H7 (cell line): ENCODE measurements around the gene LYZL4. TPM values are rescaled to one million over a fixed set of nuclear protein-coding genes. Genes with fewer than 3 reads are reported as not detected.

Source experiments
- DNase-seq: peaks from one replicate; pipeline ENCODE4 v3.0.0; 2012
- H3K27me3 ChIP-seq: 2 replicates; pipeline ENCODE4 v1.6.0; 2011; ENCODE audit warnings: mild to moderate bottlenecking, low read length; ENCODE audit not compliant: control insufficient read depth, insufficient read depth
- H3K36me3 ChIP-seq: replicated peaks from 2 replicates; pipeline ENCODE4 v1.5.1; 2011; ENCODE audit warnings: low read length; ENCODE audit not compliant: control insufficient read depth, insufficient read depth
- H3K4me3 ChIP-seq: 2 replicates; pipeline ENCODE4 v1.5.1; 2011; ENCODE audit warnings: low read depth, mild to moderate bottlenecking, control low read depth, low read length, moderate library complexity; ENCODE audit not compliant: insufficient read depth
- total RNA-seq: library from RNA; depleted of rRNA; stranded (reverse); fragments of >200 nt; shearing (Covaris generic); gene quantifications from 2 replicates; pipeline ENCODE4 v1.2.3, GENCODE V29; 2014; rRNA removed

LYZL4 gene
- total RNA-seq, 1 experiment from 2014 or later: not detected

- H3K36me3 ChIP-seq: no peaks in the 10 kb centered on the region
- no peak overlapping the region for H3K4me3 ChIP-seq
- no peak for DNase-seq
- no peaks in the 10 kb centered on the region for H3K27me3 ChIP-seq
These were observed 38.6 kb downstream of the LYZL4 start for GRCh38 chr3:42371776-42372175.

- Histone ChIP-seq H3K27me3 (no peaks in the 10 kb centered on the region), H3K4me3 (no peak overlapping the region), H3K36me3 (no peaks in the 10 kb centered on the region)
- peak; percentile 41 for DNase-seq
These were observed 40.6 kb downstream of the LYZL4 start for GRCh38 chr3:42369832-42370231.

GRCh38 chr3:42369304-42369703 lies 41.1 kb downstream of the LYZL4 start:
- no peaks in the 10 kb centered on the region for H3K36me3 ChIP-seq
- no peaks in the 10 kb centered on the region for H3K27me3 ChIP-seq
- DNase-seq: peak; percentile 22
- no peak overlapping the region for H3K4me3 ChIP-seq

- Histone ChIP-seq H3K27me3 (no peaks in the 10 kb centered on the region), H3K36me3 (no peaks in the 10 kb centered on the region), H3K4me3 (no peak overlapping the region)
- no peak for DNase-seq
These were observed 41.5 kb downstream of the LYZL4 start for GRCh38 chr3:42368861-42369260.

DNA sequence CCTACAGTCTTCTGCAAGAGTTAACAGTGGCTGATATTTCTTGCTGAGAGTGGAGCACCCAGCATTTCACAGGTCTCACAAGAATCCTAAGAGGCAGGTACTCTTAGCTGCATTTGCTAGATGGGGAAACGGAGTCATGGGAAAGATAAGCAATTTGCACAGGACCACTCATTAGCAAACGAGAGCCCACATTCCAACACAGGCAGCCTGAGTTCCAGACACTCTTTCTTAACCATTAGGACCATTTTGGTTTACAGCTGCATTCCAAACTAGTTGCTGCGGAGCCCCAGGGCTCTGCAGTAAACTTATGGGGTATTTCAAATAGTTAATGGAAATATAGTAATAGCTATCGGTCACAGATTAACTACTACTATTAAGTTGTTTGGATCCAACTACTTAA lies 42.5 kb downstream of the LYZL4 start:
- no peaks in the 10 kb centered on the region for H3K27me3 ChIP-seq
- no peaks in the 10 kb centered on the region for H3K36me3 ChIP-seq
- H3K4me3 ChIP-seq: no peak overlapping the region
- DNase-seq: no peak

DNA sequence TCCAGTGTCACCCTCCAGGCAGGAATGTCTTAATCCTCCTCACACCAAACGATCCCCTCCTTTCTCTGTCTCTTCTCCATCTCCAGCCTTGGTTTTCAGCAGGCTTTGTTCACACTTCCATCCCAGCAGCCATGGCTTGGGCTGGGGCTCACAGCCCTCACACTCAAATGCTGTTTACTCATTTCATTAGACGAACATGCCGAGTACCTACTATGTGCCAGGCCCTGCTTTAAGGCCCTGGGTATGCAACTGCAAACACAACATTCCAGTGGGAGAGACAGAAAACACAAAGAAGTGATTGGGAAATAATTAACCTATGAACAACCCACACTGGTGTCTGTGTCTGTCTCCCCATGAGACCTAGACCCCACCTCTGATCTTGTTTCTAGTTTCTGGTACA lies 43.9 kb downstream of the LYZL4 start:
- H3K4me3 ChIP-seq: no peak overlapping the region
- H3K27me3 ChIP-seq: no peaks in the 10 kb centered on the region
- no peaks in the 10 kb centered on the region for H3K36me3 ChIP-seq
- no peak for DNase-seq

- no peaks in the 10 kb centered on the region for H3K27me3 ChIP-seq
- DNase-seq: no peak
- H3K4me3 ChIP-seq: no peak overlapping the region
- no peaks in the 10 kb centered on the region for H3K36me3 ChIP-seq
These were observed 53.1 kb downstream of the LYZL4 start for GRCh38 chr3:42357335-42357734.

DNA sequence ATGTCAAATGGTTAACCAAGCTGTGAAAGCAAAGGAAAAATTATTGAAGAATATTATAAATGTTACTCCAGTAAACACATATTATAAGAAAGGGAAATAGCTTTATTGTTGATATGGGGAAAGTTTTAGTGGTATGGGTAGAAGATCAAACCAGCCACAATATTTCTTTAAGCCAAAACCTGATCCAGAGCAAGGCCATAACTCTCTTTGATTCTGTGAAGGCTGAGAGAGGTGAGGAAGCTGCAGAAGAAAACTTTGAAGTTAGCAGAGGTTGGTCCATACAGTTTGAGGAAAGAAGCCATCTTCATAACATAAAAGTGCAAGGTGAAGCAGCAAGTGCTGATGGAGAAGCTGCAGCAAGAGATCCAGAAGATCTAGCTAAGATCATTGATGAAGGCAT lies 54.8 kb downstream of the LYZL4 start:
- no peak for DNase-seq
- Histone ChIP-seq H3K4me3 (no peak overlapping the region), H3K36me3 (no peaks in the 10 kb centered on the region), H3K27me3 (no peaks in the 10 kb centered on the region)

DNA sequence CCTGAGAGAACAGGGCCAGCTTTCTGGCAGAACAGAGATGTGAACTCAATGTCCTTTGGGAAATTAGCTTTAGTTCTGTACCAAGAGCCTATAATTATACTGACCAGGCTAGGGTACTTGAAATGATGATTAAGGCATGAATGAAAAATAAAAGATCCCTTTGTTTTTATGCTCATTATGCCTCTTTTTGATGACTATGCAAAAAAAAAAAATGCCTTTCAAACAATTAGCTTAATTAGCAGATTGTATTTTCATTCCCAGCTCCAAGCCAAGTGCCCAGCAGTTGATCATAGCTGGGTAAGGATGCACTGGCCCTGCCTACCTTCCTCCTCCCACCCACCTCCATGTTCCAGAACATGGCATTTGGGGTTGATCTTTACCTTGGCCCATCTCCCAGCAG lies 56.8 kb downstream of the LYZL4 start:
- H3K4me3 ChIP-seq: no peak overlapping the region
- no peak for DNase-seq
- H3K36me3 ChIP-seq: no peaks in the 10 kb centered on the region
- H3K27me3 ChIP-seq: no peaks in the 10 kb centered on the region

- Histone ChIP-seq H3K27me3 (no peaks in the 10 kb centered on the region), H3K4me3 (no peak overlapping the region), H3K36me3 (no peaks in the 10 kb centered on the region)
- DNase-seq: no peak
These were observed 59.2 kb downstream of the LYZL4 start for GRCh38 chr3:42351207-42351606.

DNA sequence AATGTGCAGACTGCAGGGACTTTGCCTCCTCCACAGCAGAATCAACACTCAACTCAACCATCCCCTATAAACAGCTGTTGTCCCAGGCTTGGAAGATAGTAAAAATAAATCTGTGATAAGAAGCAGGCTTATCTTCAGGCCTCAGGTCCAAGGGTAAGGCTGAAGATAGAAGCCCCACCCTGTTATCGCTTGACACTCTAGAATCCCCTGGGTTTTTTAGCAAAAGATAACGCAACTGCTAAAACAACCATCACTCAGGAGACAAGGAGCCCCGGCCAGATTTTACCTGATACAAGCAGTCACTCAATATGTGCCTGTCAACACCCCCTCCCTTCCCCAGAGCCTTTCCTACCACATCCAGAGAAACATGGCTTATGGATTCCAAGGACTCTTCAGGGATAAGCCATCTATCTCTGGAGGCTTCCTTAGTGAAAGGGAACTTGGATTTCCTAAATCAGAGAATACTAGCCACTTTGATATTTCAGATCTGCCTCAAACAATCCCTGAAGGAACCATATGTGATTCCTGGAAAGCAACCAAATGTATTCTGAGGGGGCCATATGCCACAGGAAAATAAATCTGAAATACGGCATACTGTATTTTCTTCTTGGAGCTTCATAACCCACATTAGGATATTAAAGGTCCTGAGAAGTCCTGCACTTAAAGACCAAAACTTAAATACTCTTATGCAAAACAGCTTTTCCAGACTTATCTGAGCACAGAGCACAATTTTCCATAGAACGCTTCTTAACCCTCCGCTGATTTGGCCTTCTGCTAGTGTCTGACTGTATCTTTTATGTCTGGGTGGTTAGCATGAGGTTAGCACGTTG lies 60.4 kb downstream of the LYZL4 start:
- no peak for DNase-seq
- H3K36me3 ChIP-seq: no peaks in the 10 kb centered on the region
- no peaks in the 10 kb centered on the region for H3K27me3 ChIP-seq
- H3K4me3 ChIP-seq: no peak overlapping the region

DNA sequence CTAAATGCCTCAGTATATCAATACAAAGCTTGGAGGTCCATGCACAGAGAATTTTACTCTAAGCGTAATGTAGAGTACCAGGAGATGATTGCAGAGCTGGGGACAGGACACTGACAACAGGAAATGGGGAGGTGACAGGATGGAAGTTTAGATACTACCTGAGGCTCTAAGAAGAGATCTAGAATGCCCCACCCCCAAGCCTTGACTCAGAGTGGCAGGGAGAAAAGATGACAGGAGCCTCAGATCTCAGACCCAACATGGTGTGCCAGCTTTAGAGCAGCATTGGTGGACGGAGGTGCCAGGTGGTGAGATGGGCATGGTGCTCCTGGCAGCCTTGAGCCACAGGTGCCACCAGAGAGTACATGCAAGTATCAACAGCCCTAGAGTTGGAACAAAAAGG lies 62.5 kb downstream of the LYZL4 start:
- Histone ChIP-seq H3K27me3 (no peaks in the 10 kb centered on the region), H3K36me3 (no peaks in the 10 kb centered on the region), H3K4me3 (no peak overlapping the region)
- no peak for DNase-seq

Other genes starting within 250 kb of the LYZL4 start
- gene CCK, start 144.4 kb downstream of the LYZL4 start, total RNA-seq: 0.14 TPM in 1 of 2 replicates, not detected in the other
- 1.9 and 2.2 TPM in 2 replicates for gene VIPR1, start 92.0 kb upstream of the LYZL4 start, total RNA-seq
- 53.0 and 57.3 TPM in 2 replicates for gene SEC22C, start 171.4 kb upstream of the LYZL4 start, total RNA-seq
- 56.9 and 58.9 TPM in 2 replicates for gene SS18L2, start 180.2 kb upstream of the LYZL4 start, total RNA-seq
- 21.3 and 44.8 TPM in 2 replicates for gene NKTR, start 190.1 kb upstream of the LYZL4 start, total RNA-seq
- 5.1 and 8.0 TPM in 2 replicates for gene ZBTB47, start 243.1 kb upstream of the LYZL4 start, total RNA-seq